Liver (tissue), 9 donors: ENCODE measurements around the gene TUBB3. TPM values are rescaled to one million over a fixed set of nuclear protein-coding genes. Genes with fewer than 3 reads are reported as not detected.

ENCODE experiments used
- DNase-seq: peaks from one replicate; pipeline ENCODE4 v3.0.0-alpha.2; 2017; ENCODE audit warnings: low spot score
- H3K27ac ChIP-seq, 2 donors: one replicate each; pipeline ENCODE4 v1.7.0; 2013; ENCODE audit warnings: inconsistent platforms in 2 of 2, low read length in 2 of 2, control low read depth in 1 of 2, low read depth in 1 of 2, mild to moderate bottlenecking in 1 of 2
- H3K27me3 ChIP-seq, 4 donors: one replicate each; pipeline versions ENCODE4 v1.6.1 to v1.7.0; 2013; ENCODE audit warnings: low read length in 3 of 4, inconsistent platforms in 1 of 4, mild to moderate bottlenecking in 1 of 4, moderate library complexity in 1 of 4; ENCODE audit not compliant: control insufficient read depth in 4 of 4, insufficient read depth in 4 of 4
- H3K36me3 ChIP-seq, 4 donors: one replicate each; pipeline versions ENCODE4 v1.6.1 to v1.7.0; 2013; ENCODE audit warnings: low read length in 3 of 4, mild to moderate bottlenecking in 3 of 4, low read depth in 1 of 4, moderate library complexity in 1 of 4; ENCODE audit not compliant: control insufficient read depth in 4 of 4, insufficient read depth in 3 of 4
- H3K4me1 ChIP-seq, 4 donors: one replicate each; pipeline versions ENCODE4 v1.6.1 to v1.7.0; 2013; ENCODE audit warnings: low read length in 3 of 4, mild to moderate bottlenecking in 3 of 4, moderate library complexity in 1 of 4; ENCODE audit not compliant: control insufficient read depth in 4 of 4, insufficient read depth in 4 of 4
- H3K4me3 ChIP-seq, 3 donors: one replicate each; pipeline versions ENCODE4 v1.6.1 to v1.7.0; 2013; ENCODE audit warnings: low read length in 3 of 3, control low read depth in 1 of 3, low read depth in 1 of 3, mild to moderate bottlenecking in 1 of 3
- H3K9ac ChIP-seq, 2 donors: one replicate each; pipeline ENCODE4 v1.7.0; 2013; ENCODE audit warnings: low read length in 2 of 2, mild to moderate bottlenecking in 2 of 2, moderate library complexity in 2 of 2, control low read depth in 1 of 2, low read depth in 1 of 2
- H3K9me3 ChIP-seq, 4 donors: one replicate each; pipeline versions ENCODE4 v1.6.1 to v1.7.0; 2013; ENCODE audit warnings: low read length in 3 of 4; ENCODE audit not compliant: control insufficient read depth in 4 of 4
- EGR1 ChIP-seq, 2 donors: IDR thresholded peaks; 2 replicates each; pipeline ENCODE4 v1.6.1; 2016 to 2018; ENCODE audit warnings: antibody characterized with exemption in 2 of 2, low read depth in 2 of 2
- FOXA1 ChIP-seq: IDR thresholded peaks from 2 replicates; pipeline ENCODE4 v1.6.1; 2016; ENCODE audit warnings: antibody characterized with exemption
- FOXA2 ChIP-seq: IDR thresholded peaks from 2 replicates; pipeline ENCODE4 v1.6.1; 2016; ENCODE audit warnings: antibody characterized with exemption
- GABPA ChIP-seq, 2 donors: IDR thresholded peaks in 1 of 2; conservative IDR thresholded peaks in 1 of 2; 2 replicates each; pipeline ENCODE4 v1.6.1; 2016; ENCODE audit warnings: antibody characterized with exemption in 2 of 2, mild to moderate bottlenecking in 1 of 2, moderate library complexity in 1 of 2
- HNF4A ChIP-seq, 2 donors: conservative IDR thresholded peaks; 2 replicates each; pipeline ENCODE4 v1.6.1; 2016; ENCODE audit warnings: antibody characterized with exemption in 2 of 2, mild to moderate bottlenecking in 2 of 2
- HNF4G ChIP-seq: IDR thresholded peaks from 2 replicates; pipeline ENCODE4 v1.6.1; 2016; ENCODE audit warnings: antibody characterized with exemption
- JUND ChIP-seq, 2 donors: IDR thresholded peaks; 2 replicates each; pipeline ENCODE4 v1.6.1; 2016; ENCODE audit warnings: antibody characterized with exemption in 2 of 2
- NR2F2 ChIP-seq: IDR thresholded peaks from 2 replicates; pipeline ENCODE4 v1.6.1; 2016; ENCODE audit warnings: antibody characterized with exemption
- RAD21 ChIP-seq, 2 donors: IDR thresholded peaks; 2 replicates each; pipeline ENCODE4 v1.6.1; 2016; ENCODE audit warnings: antibody characterized with exemption in 2 of 2, mild to moderate bottlenecking in 2 of 2
- SP1 ChIP-seq: IDR thresholded peaks from 2 replicates; pipeline ENCODE4 v1.6.1; 2018; ENCODE audit warnings: antibody characterized with exemption, mild to moderate bottlenecking
- TAF1 ChIP-seq: conservative IDR thresholded peaks from 2 replicates; pipeline ENCODE4 v1.6.1; 2016; ENCODE audit warnings: antibody characterized with exemption, mild to moderate bottlenecking
- YY1 ChIP-seq: IDR thresholded peaks from 2 replicates; pipeline ENCODE4 v1.6.1; 2016; ENCODE audit warnings: antibody characterized with exemption, mild to moderate bottlenecking
- WGBS: extraction: QIAGEN DNeasy Blood & Tissue Kit; methylation state at CpG from one replicate; pipeline ENCODE4 v1.1.7; 2013; 5-methylcytosine and 5-hydroxymethylcytosine counted together
- polyA plus RNA-seq, 2 donors: library from polyadenylated mRNA; stranded (reverse) in 1 of 2; unstranded in 1 of 2; fragments of 200-250 nt in 1 of 2; fragments of >200 nt in 1 of 2; fragmentation: Nextera tagmentation in 1 of 2; extraction: Ambion mirVana in 1 of 2; gene quantifications; one replicate each; pipeline versions ENCODE4 v1.2.1 to v1.2.3, GENCODE V29; 2013 to 2015
- total RNA-seq, 2 donors: library from RNA; depleted of rRNA; stranded (reverse); fragments of >200 nt; gene quantifications; one replicate each; pipeline ENCODE4 v1.2.3, GENCODE V29; 2014
- TF ChIP-seq, protein P1 (sequence below): IDR thresholded peaks from 2 replicates; pipeline ENCODE4 v1.6.1; 2016; ENCODE audit warnings: antibody characterized with exemption, mild to moderate bottlenecking
- TF ChIP-seq, protein P2 (sequence below): IDR thresholded peaks from 2 replicates; pipeline ENCODE4 v1.6.1; 2016; ENCODE audit warnings: antibody characterized with exemption
- TF ChIP-seq, protein P3 (sequence below): IDR thresholded peaks from 2 replicates; pipeline ENCODE4 v1.6.1; 2016; ENCODE audit warnings: antibody characterized with exemption
- TF ChIP-seq, protein P4 (sequence below): fragments of 150-350 bp; IDR thresholded peaks from 2 replicates; pipeline ENCODE4 v1.5.1; 2017; ENCODE audit warnings: improper control_type of control experiment, low read depth, low read length; ENCODE audit not compliant: missing input control
- TF ChIP-seq, protein P5 (sequence below): IDR thresholded peaks from 2 replicates; pipeline ENCODE4 v1.6.1; 2016; ENCODE audit warnings: antibody characterized with exemption
- donor health status: healthy.
- donor health status: healthy.
- donor health status: healthy.
- donor health status: healthy.
- donor health status: healthy.

TUBB3 gene
- total and polyA plus RNA-seq, 4 donors = 0.17 to 0.89 (median 0.25) TPM; not detected in 1

DNA sequence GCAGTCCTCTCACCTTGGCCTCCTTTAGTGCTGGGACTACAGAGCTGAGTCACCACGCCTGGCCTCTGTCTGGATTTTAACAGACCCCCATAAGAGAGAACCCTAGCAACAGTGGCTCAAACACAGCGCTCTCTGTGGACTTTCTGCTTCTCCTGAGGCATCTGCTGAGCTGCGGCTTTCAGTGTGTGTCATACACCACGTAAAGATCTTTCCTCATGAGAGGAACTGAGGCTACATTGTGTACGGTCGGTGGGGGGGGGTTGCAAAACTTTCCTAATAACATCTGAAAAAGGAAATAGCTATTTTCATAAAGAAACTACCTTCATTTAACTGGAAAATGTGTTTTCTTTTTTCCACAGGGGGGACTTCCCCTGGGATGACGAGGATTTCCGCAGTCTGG is 58.3 kb downstream of the TUBB3 start:
- no peak for DNase-seq
- H3K9ac ChIP-seq = no peak overlapping the region
- H3K4me3 ChIP-seq = no peak overlapping the region
- WGBS = 91% methylated on average over 8 of the region's 8 CpGs
- H3K27me3 ChIP-seq = no peaks in the 10 kb centered on the region
- TF ChIP-seq FOXA2 (no peak), SP1 (no peak), JUND (IDR thresholded peaks at IDR 0.05) (no peak), HNF4A (conservative IDR thresholded peaks at IDR 0.05) (no peak)
- peaks cover 18 to 52% (median 36%) of the 10 kb centered on the region in 4 donors for H3K36me3 ChIP-seq
- no peaks in the 10 kb centered on the region for H3K9me3 ChIP-seq
- no peak overlapping the region for H3K27ac ChIP-seq
- H3K4me1 ChIP-seq = no peaks in the 10 kb centered on the region

DNA sequence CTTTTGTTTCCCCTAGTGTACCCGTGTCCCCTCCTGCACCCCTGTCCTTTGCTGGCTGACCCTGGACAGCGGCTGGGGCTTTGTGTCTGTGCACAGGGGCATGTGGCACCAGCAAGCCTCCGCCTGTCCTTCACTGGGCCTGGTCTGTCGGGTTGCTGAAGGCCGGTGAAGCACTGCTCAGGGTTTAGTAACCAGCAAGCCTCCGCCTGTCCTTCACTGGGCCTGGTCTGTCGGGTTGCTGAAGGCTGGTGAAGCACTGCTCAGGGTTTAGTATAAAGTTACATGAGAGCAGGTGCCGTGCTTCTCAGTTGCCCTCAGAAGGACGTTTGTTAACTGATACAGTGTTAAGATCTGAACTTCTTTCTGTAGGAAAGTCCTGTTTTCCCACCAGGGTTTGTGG is 59.2 kb downstream of the TUBB3 start:
- DNase-seq = no peak
- Histone ChIP-seq H3K36me3 (peaks cover 22 to 60% (median 36%) of the 10 kb centered on the region in 4 donors), H3K4me3 (no peak overlapping the region), H3K9ac (no peak overlapping the region), H3K9me3 (no peaks in the 10 kb centered on the region), H3K4me1 (no peaks in the 10 kb centered on the region), H3K27me3 (no peaks in the 10 kb centered on the region), H3K27ac (no peak overlapping the region)
- 96% methylated on average over 9 of the region's 9 CpGs for WGBS
- TF ChIP-seq YY1 = no peak
- TF ChIP-seq, protein P1, sequence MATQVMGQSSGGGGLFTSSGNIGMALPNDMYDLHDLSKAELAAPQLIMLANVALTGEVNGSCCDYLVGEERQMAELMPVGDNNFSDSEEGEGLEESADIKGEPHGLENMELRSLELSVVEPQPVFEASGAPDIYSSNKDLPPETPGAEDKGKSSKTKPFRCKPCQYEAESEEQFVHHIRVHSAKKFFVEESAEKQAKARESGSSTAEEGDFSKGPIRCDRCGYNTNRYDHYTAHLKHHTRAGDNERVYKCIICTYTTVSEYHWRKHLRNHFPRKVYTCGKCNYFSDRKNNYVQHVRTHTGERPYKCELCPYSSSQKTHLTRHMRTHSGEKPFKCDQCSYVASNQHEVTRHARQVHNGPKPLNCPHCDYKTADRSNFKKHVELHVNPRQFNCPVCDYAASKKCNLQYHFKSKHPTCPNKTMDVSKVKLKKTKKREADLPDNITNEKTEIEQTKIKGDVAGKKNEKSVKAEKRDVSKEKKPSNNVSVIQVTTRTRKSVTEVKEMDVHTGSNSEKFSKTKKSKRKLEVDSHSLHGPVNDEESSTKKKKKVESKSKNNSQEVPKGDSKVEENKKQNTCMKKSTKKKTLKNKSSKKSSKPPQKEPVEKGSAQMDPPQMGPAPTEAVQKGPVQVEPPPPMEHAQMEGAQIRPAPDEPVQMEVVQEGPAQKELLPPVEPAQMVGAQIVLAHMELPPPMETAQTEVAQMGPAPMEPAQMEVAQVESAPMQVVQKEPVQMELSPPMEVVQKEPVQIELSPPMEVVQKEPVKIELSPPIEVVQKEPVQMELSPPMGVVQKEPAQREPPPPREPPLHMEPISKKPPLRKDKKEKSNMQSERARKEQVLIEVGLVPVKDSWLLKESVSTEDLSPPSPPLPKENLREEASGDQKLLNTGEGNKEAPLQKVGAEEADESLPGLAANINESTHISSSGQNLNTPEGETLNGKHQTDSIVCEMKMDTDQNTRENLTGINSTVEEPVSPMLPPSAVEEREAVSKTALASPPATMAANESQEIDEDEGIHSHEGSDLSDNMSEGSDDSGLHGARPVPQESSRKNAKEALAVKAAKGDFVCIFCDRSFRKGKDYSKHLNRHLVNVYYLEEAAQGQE = no peak

DNA sequence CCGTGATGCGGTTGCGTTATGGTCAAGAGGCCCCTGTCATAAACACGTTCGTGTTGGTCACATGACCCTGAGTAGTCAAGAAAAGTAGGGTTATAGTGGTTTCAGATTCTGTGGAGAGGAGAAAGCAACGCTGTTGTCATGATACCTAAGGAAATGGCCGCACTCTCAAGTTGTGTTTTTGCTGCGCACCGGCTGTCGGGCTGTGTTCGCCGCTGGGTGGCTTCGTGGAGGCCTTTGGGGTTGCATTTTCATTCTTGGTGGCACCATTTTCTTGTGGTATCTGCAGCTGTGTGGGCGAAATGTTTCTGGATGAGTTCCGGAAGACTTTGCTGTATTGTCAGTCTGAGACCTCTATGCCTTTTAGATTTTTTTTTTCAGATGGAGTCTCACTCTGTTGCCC is 60.4 kb downstream of the TUBB3 start:
- TF ChIP-seq JUND (IDR thresholded peaks at IDR 0.05) = no peak
- no peak for TF ChIP-seq GABPA (IDR thresholded peaks at IDR 0.05 in 1 of 2, conservative IDR thresholded peaks at IDR 0.05 in 1 of 2)
- no peak for TF ChIP-seq FOXA2
- no peak for TF ChIP-seq NR2F2
- no peak for TF ChIP-seq HNF4G
- TF ChIP-seq HNF4A (conservative IDR thresholded peaks at IDR 0.05) = no peak
- TF ChIP-seq, protein P2, sequence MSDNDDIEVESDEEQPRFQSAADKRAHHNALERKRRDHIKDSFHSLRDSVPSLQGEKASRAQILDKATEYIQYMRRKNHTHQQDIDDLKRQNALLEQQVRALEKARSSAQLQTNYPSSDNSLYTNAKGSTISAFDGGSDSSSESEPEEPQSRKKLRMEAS = no peak
- no peak for TF ChIP-seq SP1
- TF ChIP-seq TAF1 = no peak
- TF ChIP-seq, protein P3, sequence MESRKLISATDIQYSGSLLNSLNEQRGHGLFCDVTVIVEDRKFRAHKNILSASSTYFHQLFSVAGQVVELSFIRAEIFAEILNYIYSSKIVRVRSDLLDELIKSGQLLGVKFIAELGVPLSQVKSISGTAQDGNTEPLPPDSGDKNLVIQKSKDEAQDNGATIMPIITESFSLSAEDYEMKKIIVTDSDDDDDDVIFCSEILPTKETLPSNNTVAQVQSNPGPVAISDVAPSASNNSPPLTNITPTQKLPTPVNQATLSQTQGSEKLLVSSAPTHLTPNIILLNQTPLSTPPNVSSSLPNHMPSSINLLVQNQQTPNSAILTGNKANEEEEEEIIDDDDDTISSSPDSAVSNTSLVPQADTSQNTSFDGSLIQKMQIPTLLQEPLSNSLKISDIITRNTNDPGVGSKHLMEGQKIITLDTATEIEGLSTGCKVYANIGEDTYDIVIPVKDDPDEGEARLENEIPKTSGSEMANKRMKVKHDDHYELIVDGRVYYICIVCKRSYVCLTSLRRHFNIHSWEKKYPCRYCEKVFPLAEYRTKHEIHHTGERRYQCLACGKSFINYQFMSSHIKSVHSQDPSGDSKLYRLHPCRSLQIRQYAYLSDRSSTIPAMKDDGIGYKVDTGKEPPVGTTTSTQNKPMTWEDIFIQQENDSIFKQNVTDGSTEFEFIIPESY = no peak
- TF ChIP-seq, protein P4, sequence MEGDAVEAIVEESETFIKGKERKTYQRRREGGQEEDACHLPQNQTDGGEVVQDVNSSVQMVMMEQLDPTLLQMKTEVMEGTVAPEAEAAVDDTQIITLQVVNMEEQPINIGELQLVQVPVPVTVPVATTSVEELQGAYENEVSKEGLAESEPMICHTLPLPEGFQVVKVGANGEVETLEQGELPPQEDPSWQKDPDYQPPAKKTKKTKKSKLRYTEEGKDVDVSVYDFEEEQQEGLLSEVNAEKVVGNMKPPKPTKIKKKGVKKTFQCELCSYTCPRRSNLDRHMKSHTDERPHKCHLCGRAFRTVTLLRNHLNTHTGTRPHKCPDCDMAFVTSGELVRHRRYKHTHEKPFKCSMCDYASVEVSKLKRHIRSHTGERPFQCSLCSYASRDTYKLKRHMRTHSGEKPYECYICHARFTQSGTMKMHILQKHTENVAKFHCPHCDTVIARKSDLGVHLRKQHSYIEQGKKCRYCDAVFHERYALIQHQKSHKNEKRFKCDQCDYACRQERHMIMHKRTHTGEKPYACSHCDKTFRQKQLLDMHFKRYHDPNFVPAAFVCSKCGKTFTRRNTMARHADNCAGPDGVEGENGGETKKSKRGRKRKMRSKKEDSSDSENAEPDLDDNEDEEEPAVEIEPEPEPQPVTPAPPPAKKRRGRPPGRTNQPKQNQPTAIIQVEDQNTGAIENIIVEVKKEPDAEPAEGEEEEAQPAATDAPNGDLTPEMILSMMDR = no peak
- TF ChIP-seq RAD21 (IDR thresholded peaks at IDR 0.05) = no peak
- no peak for TF ChIP-seq EGR1 (IDR thresholded peaks at IDR 0.05; ENCODE audit: low read depth in 2 of 2)
- TF ChIP-seq FOXA1 = no peak
- TF ChIP-seq, protein P5, sequence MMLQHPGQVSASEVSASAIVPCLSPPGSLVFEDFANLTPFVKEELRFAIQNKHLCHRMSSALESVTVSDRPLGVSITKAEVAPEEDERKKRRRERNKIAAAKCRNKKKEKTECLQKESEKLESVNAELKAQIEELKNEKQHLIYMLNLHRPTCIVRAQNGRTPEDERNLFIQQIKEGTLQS = no peak
- no peaks in the 10 kb centered on the region for H3K4me1 ChIP-seq
- no peak overlapping the region for H3K27ac ChIP-seq
- H3K36me3 ChIP-seq = peaks cover 17 to 57% (median 36%) of the 10 kb centered on the region in 4 donors
- no peaks in the 10 kb centered on the region for H3K27me3 ChIP-seq
- no peak overlapping the region for H3K9ac ChIP-seq
- no peak overlapping the region for H3K4me3 ChIP-seq
- H3K9me3 ChIP-seq = no peaks in the 10 kb centered on the region
- no peak for DNase-seq
- 91% methylated on average over 15 of the region's 15 CpGs for WGBS
